Lung (tissue), 12 donors: Measurements from ENCODE around the gene BIN1. TPM values are rescaled to one million over a fixed set of nuclear protein-coding genes. Genes with fewer than 3 reads are reported as not detected.

ENCODE experiments used
- ATAC-seq: fragments of 200-7000 bp; cut with Tn5 transposase; one replicate; pipeline ENCODE4 v1.9.1; 2020; ENCODE audit warnings: moderate number of reproducible peaks; ENCODE audit not compliant: insufficient read depth, low FRiP score
- DNase-seq, 3 donors: peaks; one replicate each; pipeline ENCODE4 v3.0.0-alpha.2; 2013 to 2017
- H3K27ac ChIP-seq, 2 donors: one replicate each; pipeline ENCODE4 v1.5.1; 2013; ENCODE audit warnings: mild to moderate bottlenecking in 2 of 2, moderate library complexity in 2 of 2, control low read depth in 1 of 2, inconsistent platforms in 1 of 2, low read depth in 1 of 2, low read length in 1 of 2
- H3K27me3 ChIP-seq, 3 donors: one replicate each; pipeline ENCODE4 v1.5.1; 2013; ENCODE audit warnings: low read length in 2 of 3; ENCODE audit not compliant: control insufficient read depth in 3 of 3, insufficient read depth in 3 of 3
- H3K36me3 ChIP-seq, 4 donors: one replicate each; pipeline ENCODE4 v1.5.1; 2013; ENCODE audit warnings: low read length in 4 of 4, mild to moderate bottlenecking in 1 of 4, moderate library complexity in 1 of 4; ENCODE audit not compliant: control insufficient read depth in 4 of 4, insufficient read depth in 4 of 4
- H3K4me1 ChIP-seq, 5 donors: one replicate each; pipeline ENCODE4 v1.5.1; 2013; ENCODE audit warnings: low read length in 5 of 5, mild to moderate bottlenecking in 2 of 5, moderate library complexity in 1 of 5; ENCODE audit not compliant: control insufficient read depth in 5 of 5, insufficient read depth in 5 of 5
- H3K4me3 ChIP-seq: one replicate; pipeline ENCODE4 v1.5.1; 2013; ENCODE audit warnings: mild to moderate bottlenecking, control low read depth, moderate library complexity
- H3K9ac ChIP-seq, 2 donors: one replicate each; pipeline ENCODE4 v1.5.1; 2013; ENCODE audit warnings: low read length in 2 of 2, control low read depth in 1 of 2; ENCODE audit not compliant: insufficient read depth in 1 of 2
- H3K9me3 ChIP-seq, 4 donors: one replicate each; pipeline ENCODE4 v1.5.1; 2013; ENCODE audit warnings: low read length in 3 of 4, mild to moderate bottlenecking in 1 of 4, moderate library complexity in 1 of 4; ENCODE audit not compliant: control insufficient read depth in 4 of 4, insufficient read depth in 3 of 4
- WGBS, 2 donors: extraction: QIAGEN DNeasy Blood & Tissue Kit; methylation state at CpG; one replicate each; pipeline ENCODE4 v1.1.7; 2013; 5-methylcytosine and 5-hydroxymethylcytosine counted together
- polyA plus RNA-seq, 2 donors: library from polyadenylated mRNA; stranded (reverse); fragments of 200-250 nt; gene quantifications; one replicate each; pipeline ENCODE4 v1.2.1, GENCODE V29; 2013
- total RNA-seq, 2 donors: library from RNA; depleted of rRNA in 1 of 2; stranded (reverse); fragments of >200 nt in 1 of 2; gene quantifications; one replicate each; pipeline ENCODE4 v1.2.1, GENCODE V29; 2014 to 2021
- TF ChIP-seq, protein P1 (sequence below): IDR thresholded peaks from 2 replicates; pipeline ENCODE4 v1.5.1; 2012; ENCODE audit warnings: mild to moderate bottlenecking; ENCODE audit errors: control extremely low read depth, extremely low read depth
- donor health status: control.
- donor health status: control.
- donor health status: Bipolar disorder and iron deficiency.
- donor health status: healthy.
- donor health status: DM: yes; HTN: yes; CAD: no.

The BIN1 gene
- total and polyA plus RNA-seq, 4 donors: 28.8 to 41.7 (median 36.2) TPM

DNA sequence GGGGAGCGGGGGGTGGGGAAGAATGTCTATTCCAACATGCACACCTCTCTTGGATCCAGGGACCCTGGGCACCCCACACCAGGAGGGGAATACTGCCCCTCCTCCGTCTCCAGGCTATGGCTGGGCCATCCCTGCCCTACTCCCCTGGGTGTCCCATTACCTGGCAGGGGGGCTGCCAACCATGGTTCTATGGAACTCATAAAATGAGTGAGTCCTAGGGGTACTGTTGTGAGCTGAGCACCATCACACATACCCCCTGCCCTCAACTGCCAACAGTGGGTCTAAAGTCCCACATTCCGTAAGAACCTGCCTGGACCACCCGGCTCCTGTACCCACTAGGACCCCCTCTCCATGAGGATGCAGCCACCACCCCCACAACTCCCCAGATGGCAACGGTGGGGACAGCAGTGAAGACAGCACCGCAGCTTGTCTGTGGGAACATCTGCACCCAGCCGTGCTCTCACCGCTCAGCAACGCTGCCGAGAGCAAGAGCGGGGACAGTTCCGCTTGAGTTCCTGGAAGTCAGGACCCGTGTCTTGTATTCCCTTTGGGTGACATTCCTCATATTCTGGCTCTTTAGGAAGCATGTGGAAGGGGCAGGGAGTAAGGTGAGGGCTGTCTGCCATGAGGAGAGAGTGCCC lies 41.5 kb downstream of the BIN1 start:
- H3K36me3 ChIP-seq: peaks cover 0 to 32% (median 12%) of the 10 kb centered on the region in 4 donors

DNA sequence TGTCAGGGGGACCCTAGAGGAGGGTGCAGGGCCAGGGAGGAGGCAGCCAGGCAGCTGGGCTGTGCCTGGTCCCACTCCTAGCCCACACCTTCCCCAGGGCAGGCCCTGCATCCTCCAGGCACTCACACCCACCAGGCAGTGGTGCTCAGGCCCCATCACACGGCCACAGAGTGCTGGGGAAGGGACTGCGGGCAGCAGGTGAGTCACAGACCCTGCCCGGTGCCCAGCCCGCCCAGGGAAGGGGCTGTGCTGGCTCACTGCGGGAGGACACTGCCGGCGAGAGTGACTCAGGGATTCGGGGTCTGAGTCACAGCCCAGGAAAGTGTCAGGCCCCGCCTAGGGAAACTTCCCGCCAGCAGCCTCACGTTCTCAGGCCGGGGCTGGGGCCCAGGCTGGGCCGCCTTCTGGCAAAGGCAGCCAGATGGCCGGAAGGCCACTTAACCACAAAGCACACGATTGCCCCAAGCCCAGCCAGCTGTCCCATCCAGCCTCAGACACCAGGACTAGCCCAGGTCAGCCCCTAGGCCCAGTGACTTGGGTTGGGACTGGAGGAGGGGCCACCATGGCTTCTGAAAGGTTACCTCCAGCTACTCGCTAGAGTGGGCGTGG lies 42.2 kb downstream of the BIN1 start:
- WGBS, 2 donors: 10 to 18% methylated on average over 17 of the region's 17 CpGs

More for the DNA sequence above, 41.5 kb downstream of the BIN1 start:
- H3K9ac ChIP-seq: no peak overlapping the region
- H3K27ac ChIP-seq: peak overlapping the region in 1 of 2 donors; percentile 78
- no peak for ATAC-seq
- DNase-seq: no peak
- no peaks in the 10 kb centered on the region for H3K9me3 ChIP-seq
- no peak overlapping the region for H3K4me3 ChIP-seq
- no peaks in the 10 kb centered on the region for H3K27me3 ChIP-seq
- TF ChIP-seq, protein P1, sequence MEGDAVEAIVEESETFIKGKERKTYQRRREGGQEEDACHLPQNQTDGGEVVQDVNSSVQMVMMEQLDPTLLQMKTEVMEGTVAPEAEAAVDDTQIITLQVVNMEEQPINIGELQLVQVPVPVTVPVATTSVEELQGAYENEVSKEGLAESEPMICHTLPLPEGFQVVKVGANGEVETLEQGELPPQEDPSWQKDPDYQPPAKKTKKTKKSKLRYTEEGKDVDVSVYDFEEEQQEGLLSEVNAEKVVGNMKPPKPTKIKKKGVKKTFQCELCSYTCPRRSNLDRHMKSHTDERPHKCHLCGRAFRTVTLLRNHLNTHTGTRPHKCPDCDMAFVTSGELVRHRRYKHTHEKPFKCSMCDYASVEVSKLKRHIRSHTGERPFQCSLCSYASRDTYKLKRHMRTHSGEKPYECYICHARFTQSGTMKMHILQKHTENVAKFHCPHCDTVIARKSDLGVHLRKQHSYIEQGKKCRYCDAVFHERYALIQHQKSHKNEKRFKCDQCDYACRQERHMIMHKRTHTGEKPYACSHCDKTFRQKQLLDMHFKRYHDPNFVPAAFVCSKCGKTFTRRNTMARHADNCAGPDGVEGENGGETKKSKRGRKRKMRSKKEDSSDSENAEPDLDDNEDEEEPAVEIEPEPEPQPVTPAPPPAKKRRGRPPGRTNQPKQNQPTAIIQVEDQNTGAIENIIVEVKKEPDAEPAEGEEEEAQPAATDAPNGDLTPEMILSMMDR: no peak
- peaks cover 0 to 46% (median 24%) of the 10 kb centered on the region in 5 donors for H3K4me1 ChIP-seq
- 85 to 89% methylated on average over 13 of the region's 13 CpGs for WGBS, 2 donors

GRCh38 chr2:127063701-127064590 lies 43.0 kb downstream of the BIN1 start:
- ATAC-seq: no peak
- Histone ChIP-seq H3K36me3 (peaks cover 0 to 29% (median 14%) of the 10 kb centered on the region in 4 donors), H3K9ac (peak overlapping the region in 1 of 2 donors; percentile 40), H3K9me3 (no peaks in the 10 kb centered on the region), H3K4me1 (peaks cover 0 to 46% (median 24%) of the 10 kb centered on the region in 5 donors), H3K27me3 (no peaks in the 10 kb centered on the region), H3K4me3 (no peak overlapping the region), H3K27ac (peak overlapping the region in 1 of 2 donors; percentile 56)
- 88 to 91% methylated on average over 28 of the region's 28 CpGs for WGBS, 2 donors
- TF ChIP-seq, protein P1: no peak
- no peak for DNase-seq

More for the DNA sequence above, 42.2 kb downstream of the BIN1 start:
- TF ChIP-seq, protein P1: no peak
- Histone ChIP-seq H3K36me3 (peaks cover 0 to 25% (median 12%) of the 10 kb centered on the region in 4 donors), H3K27ac (peak overlapping the region in 1 of 2 donors; percentile 78), H3K4me1 (peaks cover 0 to 46% (median 24%) of the 10 kb centered on the region in 5 donors), H3K4me3 (no peak overlapping the region), H3K9me3 (no peaks in the 10 kb centered on the region), H3K9ac (peak overlapping the region in 1 of 2 donors; percentile 40), H3K27me3 (no peaks in the 10 kb centered on the region)
- peak; percentile 92 to 95 (median 92) for DNase-seq
- ATAC-seq: peak; percentile 87
